ENCODE data around the gene ACSS2. TPM values are rescaled to one million over a fixed set of nuclear protein-coding genes. Genes with fewer than 3 reads are reported as not detected.
"Not testable (repeated sequence)": the region's sequence is repeated elsewhere in the genome, so short reads cannot be mapped to it uniquely, and the experiment has no call there.

The ACSS2 gene
- polyA plus RNA-seq, 6 donors from 2014 or later, result 4.8 to 20.1 (median 5.7) TPM

DNA sequence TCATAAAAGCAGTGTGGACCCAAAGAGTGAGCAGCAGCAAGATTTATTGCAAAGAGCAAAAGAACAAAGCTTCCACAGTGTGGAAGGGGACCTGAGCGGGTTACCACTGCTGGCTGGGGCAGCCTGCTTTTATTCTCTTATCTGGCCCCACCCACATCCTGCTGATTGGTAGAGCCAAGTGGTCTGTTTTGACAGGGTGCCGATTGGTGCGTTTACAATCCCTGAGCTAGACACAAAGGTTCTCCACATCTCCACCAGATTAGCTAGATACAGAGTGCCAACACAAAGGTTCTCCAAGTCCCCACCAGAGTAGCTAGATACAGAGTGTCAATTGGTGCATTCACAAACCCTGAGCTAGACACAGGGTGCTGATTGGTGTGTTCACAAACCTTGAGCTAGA, 21.7 kb downstream of the ACSS2 start:
- not testable (repeated sequence) for H3K36me3 Mint-ChIP-seq, DNase-seq

DNA sequence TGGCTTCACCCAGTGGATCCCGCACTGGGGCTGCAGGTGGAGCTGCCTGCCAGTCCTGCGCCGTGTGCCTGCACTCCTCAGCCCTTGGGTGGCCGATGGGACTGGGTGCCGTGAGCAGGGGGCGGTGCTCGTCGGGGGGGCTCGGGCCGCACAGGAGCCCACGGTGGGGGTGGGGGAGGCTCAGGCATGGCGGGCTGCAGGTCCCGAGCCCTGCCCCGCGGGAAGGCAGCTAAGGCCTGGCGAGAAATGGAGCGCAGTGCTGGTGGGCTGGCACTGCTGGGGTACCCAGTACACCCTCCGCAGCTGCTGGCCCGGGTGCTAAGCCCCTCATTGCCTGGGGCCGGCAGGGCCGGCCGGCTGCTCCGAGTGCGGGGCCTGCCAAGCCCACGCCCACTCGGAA, 22.3 kb downstream of the ACSS2 start:
- not testable (repeated sequence) for H3K4me3 Mint-ChIP-seq; H3K36me3 Mint-ChIP-seq; ATAC-seq (ENCODE audit: low read depth in 2 of 2); H3K9me3 Mint-ChIP-seq; H3K27ac Mint-ChIP-seq; H3K4me1 Mint-ChIP-seq; H3K27me3 Mint-ChIP-seq; DNase-seq

More for the DNA sequence above, 21.7 kb downstream of the ACSS2 start:
- not testable (repeated sequence) for ATAC-seq (ENCODE audit: low read depth in 2 of 2); H3K9me3 Mint-ChIP-seq; H3K27me3 Mint-ChIP-seq; H3K4me3 Mint-ChIP-seq; H3K4me1 Mint-ChIP-seq; H3K27ac Mint-ChIP-seq

DNA sequence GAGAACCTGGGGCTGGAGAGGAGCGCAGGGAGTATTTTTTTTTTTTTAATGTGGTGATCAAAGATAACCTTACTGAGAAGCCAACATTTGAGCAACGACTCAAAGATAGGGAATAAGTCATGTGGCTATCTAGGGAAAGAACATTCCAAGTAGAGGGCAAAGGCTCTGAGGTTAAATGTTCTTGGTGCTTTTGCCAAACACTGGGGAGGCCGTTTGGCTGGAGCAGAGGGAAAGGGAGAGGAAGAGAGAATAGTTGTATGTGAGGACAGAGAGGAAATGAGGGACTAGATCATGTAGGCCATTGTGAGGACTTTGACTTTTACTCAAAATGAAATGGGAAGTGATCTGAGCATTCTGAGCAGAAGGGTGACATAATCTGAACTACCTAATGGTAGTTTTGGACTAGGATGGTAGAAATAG, 27.8 kb downstream of the ACSS2 start:
- Mint-ChIP-seq H3K4me3 (no peak overlapping the region), H3K36me3 (no peaks in the 10 kb centered on the region), H3K9me3 (no peaks in the 10 kb centered on the region), H3K27me3 (no peaks in the 10 kb centered on the region), H3K27ac (peak overlapping the region in 1 of 6 donors; percentile 69), H3K4me1 (peaks cover 0 to 4% (median 0%) of the 10 kb centered on the region in 3 donors)
- DNase-seq (no peak), ATAC-seq (ENCODE audit: low read depth in 2 of 2) (no peak)

DNA sequence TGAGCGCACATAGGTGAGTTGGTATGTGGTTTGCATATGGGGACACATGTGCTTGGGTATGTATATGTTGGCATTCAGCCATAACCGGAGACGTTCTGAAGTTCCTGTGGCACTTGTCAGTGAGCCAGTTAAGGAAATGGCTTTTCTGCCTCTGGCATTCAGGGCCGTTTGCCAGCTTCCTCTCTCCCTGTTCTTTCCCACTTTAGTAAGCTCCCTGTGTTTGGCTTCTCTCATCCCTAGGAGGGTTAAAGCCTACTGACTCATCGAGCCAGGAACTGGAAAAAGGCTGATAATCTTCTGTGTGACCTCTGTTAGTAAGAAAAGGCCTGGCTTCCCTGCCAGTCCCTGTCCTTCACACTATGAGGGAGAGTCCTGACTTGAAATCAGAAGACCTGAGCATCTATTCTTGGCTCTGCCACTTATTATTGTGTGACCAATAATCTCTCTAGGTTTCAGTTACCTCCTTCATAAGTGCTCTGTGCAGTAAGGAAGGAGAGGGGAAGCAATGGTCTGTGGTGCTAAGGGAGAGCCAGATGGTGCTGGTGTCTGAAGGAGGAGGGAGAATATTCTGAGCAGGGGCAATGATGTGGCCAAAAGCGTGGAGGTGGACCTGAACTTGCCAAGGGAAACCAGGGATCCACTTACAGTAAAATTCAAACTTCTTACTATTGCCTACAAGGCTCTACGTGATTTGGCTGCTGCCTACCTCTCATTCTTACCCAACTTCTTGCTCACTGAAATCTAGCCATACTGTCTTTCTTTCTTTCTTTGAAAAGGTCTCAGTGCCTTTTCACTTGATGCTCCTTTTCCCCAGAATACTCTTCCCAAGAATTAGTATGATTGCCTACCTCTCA, 31.4 kb downstream of the ACSS2 start:
- DNase-seq, result no peak
- H3K36me3 Mint-ChIP-seq, result no peaks in the 10 kb centered on the region
- peaks cover 0 to 4% (median 0%) of the 10 kb centered on the region in 3 donors for H3K4me1 Mint-ChIP-seq
- H3K27me3 Mint-ChIP-seq, result no peaks in the 10 kb centered on the region
- no peak overlapping the region for H3K4me3 Mint-ChIP-seq
- ATAC-seq (ENCODE audit: low read depth in 2 of 2), result no peak
- no peak overlapping the region for H3K27ac Mint-ChIP-seq
- H3K9me3 Mint-ChIP-seq, result no peaks in the 10 kb centered on the region

DNA sequence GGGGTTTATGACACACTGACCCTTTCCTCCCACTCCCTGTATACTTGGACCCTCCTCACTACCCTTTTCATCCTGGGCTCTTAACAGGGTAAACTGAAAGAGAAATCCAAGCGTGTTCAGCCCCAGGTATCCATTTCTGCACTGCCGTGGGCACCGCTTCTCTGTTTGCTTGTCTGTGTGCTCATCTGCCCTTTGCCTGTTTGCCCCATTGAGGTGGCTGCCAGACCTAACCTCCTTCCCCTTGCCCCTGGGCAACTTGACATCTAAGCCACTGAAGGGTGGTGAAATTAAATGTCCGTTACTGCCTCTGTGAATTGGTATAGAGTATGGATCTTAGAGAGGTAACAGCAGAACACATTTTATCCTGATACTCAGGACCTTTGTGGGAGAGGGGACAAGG, 38.7 kb downstream of the ACSS2 start:
- H3K9me3 Mint-ChIP-seq, result peaks cover 0 to 2% (median 0%) of the 10 kb centered on the region in 7 donors
- no peak for ATAC-seq (ENCODE audit: low read depth in 2 of 2)
- peaks cover 2 to 4% of the 10 kb centered on the region in 2 donors for H3K36me3 Mint-ChIP-seq

DNA sequence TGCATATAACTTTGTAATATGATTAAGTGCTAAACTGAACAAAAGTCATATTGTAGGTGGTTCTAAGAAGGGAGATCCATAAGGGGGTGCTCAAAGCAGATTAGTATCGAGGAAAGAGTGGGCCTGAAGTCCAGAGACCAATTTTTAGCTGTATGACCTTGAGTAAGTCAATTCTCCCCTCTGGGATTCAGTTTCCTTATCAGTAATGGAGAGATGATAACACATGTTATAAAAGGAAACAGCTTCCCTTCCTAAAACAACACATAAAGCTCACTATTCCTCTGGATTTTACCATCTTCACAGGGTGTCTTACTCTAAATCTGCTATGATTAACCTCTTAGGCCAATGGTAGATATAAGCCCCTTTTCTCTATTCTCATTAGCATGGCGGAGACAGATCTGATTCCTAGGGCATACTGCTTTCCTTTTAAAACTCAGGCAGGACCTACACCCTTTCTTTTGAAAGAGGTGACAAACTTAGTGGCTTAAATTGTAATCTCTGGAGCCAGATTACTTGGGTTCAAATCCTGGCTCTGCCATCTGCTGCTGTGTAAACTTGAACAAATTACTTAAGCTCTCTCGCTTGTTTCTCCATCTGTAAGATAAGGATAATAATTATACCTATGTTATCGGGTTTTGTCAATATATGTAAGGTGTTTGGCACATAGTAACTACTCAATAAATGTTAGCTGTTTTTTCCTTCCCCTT, 39.5 kb downstream of the ACSS2 start:
- Mint-ChIP-seq H3K27ac (no peak overlapping the region), H3K36me3 (peaks cover 5 to 8% of the 10 kb centered on the region in 2 donors), H3K27me3 (no peaks in the 10 kb centered on the region), H3K9me3 (peaks cover 0 to 3% (median 0%) of the 10 kb centered on the region in 7 donors), H3K4me3 (no peak overlapping the region), H3K4me1 (no peaks in the 10 kb centered on the region)
- ATAC-seq (ENCODE audit: low read depth in 2 of 2) (no peak), DNase-seq (no peak)

More for the DNA sequence above, 38.7 kb downstream of the ACSS2 start:
- no peaks in the 10 kb centered on the region for H3K27me3 Mint-ChIP-seq
- no peak overlapping the region for H3K27ac Mint-ChIP-seq
- DNase-seq, result no peak
- no peak overlapping the region for H3K4me3 Mint-ChIP-seq
- H3K4me1 Mint-ChIP-seq, result no peaks in the 10 kb centered on the region

DNA sequence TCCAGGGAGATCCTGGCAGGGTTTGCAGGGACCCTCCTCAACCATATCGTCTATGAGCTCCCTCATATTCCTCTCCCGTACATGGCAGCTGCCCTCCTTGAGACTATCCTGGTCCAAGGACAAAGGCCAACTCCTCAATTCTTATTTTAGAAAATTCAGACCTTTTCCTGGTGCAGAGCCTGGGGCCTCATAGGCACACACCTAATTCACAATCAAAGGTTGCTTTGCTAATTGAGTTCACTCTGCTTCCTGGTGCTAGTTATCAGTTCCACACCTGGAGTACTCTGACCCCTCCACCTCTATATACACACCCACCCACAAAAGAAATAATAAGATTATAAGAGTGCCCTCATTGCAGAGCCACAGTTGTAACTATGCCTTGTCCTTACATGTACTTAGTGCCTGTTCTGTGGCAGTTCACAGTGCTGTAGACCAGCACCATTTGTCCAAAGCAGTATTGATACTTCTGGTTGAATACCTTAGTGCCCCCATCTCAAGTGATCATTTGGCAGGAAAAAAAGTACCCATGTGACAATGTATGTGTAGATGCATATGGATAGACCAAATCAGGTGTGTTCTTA, 40.5 kb downstream of the ACSS2 start:
- Mint-ChIP-seq H3K27me3 (no peaks in the 10 kb centered on the region), H3K36me3 (peaks cover 5 to 8% of the 10 kb centered on the region in 2 donors), H3K27ac (no peak overlapping the region), H3K4me3 (no peak overlapping the region), H3K9me3 (peaks cover 0 to 3% (median 0%) of the 10 kb centered on the region in 7 donors), H3K4me1 (no peaks in the 10 kb centered on the region)
- DNase-seq (no peak), ATAC-seq (ENCODE audit: low read depth in 2 of 2) (no peak)

DNA sequence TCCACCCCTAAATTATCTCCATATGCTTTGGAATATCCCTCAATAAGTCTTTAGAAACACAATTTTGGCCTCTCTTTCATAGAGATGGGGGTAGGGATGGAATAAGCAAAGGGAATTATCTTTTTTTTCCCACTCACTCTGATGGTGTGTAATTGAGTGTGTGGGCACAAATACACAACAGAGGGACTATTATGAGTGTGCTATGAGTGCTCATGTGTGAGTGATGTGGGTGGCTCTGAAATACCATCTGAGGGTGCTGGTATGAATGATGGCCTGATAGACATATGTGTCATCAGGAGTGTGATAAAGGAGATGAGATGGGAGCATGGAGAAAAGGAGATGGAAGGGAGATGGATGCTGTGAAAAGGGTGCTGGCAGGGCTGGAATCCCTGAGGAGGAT, 43.6 kb downstream of the ACSS2 start:
- Mint-ChIP-seq H3K36me3 (peaks cover 5 to 8% of the 10 kb centered on the region in 2 donors), H3K4me1 (no peaks in the 10 kb centered on the region), H3K27ac (no peak overlapping the region), H3K4me3 (no peak overlapping the region), H3K9me3 (peaks cover 0 to 3% (median 0%) of the 10 kb centered on the region in 7 donors), H3K27me3 (no peaks in the 10 kb centered on the region)
- DNase-seq (no peak), ATAC-seq (ENCODE audit: low read depth in 2 of 2) (no peak)

DNA sequence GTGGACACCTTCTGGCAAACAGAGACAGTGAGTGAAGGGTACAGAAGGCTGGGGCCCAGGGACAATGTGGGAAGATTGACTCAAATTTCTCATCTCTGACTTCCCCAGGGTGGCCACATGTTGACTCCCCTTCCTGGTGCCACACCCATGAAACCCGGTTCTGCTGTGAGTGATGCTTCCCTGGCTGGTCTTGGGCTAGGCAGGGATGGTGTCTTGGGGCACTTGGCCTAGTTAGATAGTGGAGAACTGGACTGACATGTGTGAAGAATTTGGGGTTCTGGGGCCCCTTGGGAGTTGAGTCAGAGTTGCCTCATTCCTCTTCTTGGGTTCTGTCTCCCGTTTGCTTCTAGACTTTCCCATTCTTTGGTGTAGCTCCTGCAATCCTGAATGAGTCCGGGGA, 45.0 kb downstream of the ACSS2 start:
- ATAC-seq (ENCODE audit: low read depth in 2 of 2) (no peak), DNase-seq (no peak)
- H3K27me3 Mint-ChIP-seq, result no peaks in the 10 kb centered on the region
- peaks cover 0 to 3% (median 0%) of the 10 kb centered on the region in 7 donors for H3K9me3 Mint-ChIP-seq
- H3K27ac Mint-ChIP-seq, result no peak overlapping the region
- peaks cover 5 to 8% of the 10 kb centered on the region in 2 donors for H3K36me3 Mint-ChIP-seq
- H3K4me3 Mint-ChIP-seq, result no peak overlapping the region
- H3K4me1 Mint-ChIP-seq, result no peaks in the 10 kb centered on the region

DNA sequence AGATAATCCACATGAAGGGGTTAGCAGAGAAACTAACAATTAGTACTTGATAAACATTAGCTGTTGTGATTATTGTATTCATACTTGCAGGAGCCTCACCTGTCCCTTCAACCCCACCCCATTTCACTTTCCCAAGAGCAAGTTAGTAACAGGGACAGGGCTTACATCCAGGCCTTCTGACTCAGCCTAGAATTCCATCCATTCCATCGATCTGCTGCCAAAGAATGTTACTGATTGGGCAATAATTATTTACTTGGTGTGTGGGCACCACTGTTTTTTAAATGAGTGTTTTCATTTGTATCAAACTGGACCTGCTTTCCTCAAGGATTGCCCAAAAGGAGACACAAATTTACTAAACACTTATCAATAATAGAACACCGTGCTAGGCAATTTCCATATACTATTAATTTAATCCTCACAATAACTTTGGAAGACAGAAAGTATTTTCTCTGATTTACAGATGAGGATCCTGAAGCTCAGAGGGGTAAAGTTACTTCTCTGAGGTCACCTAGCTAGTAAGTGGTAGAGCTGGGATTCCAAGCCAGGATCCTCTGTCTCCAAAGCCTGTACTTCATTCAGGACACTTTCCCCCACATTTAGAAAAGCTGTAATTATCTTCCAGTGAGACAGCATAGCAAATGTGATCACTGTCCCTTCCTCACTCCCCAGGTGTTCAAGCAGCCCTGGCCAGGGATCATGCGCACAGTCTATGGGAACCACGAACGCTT, 46.4 kb downstream of the ACSS2 start:
- no peak for ATAC-seq (ENCODE audit: low read depth in 2 of 2)
- no peaks in the 10 kb centered on the region for H3K4me1 Mint-ChIP-seq
- H3K36me3 Mint-ChIP-seq, result peaks cover 5 to 8% of the 10 kb centered on the region in 2 donors
- H3K27me3 Mint-ChIP-seq, result no peaks in the 10 kb centered on the region
- no peak overlapping the region for H3K4me3 Mint-ChIP-seq
- H3K9me3 Mint-ChIP-seq, result peaks cover 0 to 3% (median 0%) of the 10 kb centered on the region in 7 donors
- H3K27ac Mint-ChIP-seq, result no peak overlapping the region
- DNase-seq, result no peak

DNA sequence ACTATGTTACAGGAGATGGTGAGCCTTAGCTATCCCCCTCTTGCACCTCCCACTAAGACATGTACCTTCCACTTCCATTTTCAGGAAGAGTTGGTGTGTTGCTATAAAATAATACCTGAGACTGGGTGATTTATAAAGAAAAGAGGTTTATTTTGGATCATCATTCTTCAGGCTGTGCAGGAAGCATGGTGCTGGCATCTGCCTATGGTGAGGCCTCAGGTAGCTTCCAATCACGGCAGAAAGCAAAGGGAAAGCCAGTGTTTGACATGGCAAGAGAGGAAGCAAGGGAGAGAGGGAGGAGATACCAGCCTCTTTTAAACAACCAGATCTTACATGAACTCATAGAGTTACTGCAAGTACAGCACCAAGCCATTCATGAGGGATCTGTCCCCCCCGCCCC, 47.0 kb downstream of the ACSS2 start:
- H3K36me3 Mint-ChIP-seq, result peaks cover 5 to 8% of the 10 kb centered on the region in 2 donors
- no peaks in the 10 kb centered on the region for H3K27me3 Mint-ChIP-seq
- H3K4me3 Mint-ChIP-seq, result no peak overlapping the region
- H3K4me1 Mint-ChIP-seq, result no peaks in the 10 kb centered on the region
- H3K27ac Mint-ChIP-seq, result no peak overlapping the region
- ATAC-seq (ENCODE audit: low read depth in 2 of 2) (no peak), DNase-seq (no peak)
- peaks cover 0 to 3% (median 0%) of the 10 kb centered on the region in 7 donors for H3K9me3 Mint-ChIP-seq

DNA sequence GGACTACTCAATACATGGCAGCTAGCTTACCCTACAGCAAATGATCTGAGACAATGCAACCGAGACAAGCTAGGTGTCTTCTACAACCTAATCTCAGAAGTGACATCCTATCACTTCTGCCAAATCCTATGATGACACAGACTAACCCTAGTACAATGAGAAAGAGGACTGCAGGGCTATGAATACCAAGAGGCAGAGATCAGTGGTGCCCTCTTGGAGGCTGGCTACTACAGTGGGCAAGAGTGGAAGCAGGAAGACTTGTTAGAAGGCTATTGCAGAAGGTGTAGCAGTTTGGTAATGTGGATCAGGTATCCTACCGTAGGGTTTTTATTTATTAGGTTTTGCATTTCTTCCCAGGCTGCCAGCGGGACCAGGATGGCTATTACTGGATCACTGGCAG, 48.9 kb downstream of the ACSS2 start:
- peaks cover under 1 to 10% of the 10 kb centered on the region in 2 donors for H3K36me3 Mint-ChIP-seq
- no peak overlapping the region for H3K27ac Mint-ChIP-seq
- no peaks in the 10 kb centered on the region for H3K4me1 Mint-ChIP-seq
- no peaks in the 10 kb centered on the region for H3K9me3 Mint-ChIP-seq
- ATAC-seq (ENCODE audit: low read depth in 2 of 2), result no peak
- no peak for DNase-seq
- H3K27me3 Mint-ChIP-seq, result no peaks in the 10 kb centered on the region
- no peak overlapping the region for H3K4me3 Mint-ChIP-seq

DNA sequence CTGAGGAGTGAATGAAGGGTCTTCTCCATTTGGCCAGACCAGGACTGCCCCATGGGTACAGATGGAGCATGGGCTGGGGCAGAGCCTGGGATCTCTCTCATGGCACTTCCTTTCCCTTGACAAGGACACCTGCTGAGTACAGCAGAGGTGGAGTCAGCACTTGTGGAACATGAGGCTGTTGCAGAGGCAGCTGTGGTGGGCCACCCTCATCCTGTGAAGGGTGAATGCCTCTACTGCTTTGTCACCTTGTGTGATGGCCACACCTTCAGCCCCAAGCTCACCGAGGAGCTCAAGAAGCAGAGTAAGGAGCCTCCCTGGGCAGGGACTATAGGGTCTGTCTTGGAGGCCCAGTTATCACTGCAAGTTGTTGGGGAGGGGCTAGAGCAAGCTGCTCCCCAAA, 49.6 kb downstream of the ACSS2 start:
- Mint-ChIP-seq H3K27me3 (no peaks in the 10 kb centered on the region), H3K27ac (no peak overlapping the region), H3K4me3 (peak overlapping the region in 1 of 8 donors; percentile 3), H3K9me3 (no peaks in the 10 kb centered on the region), H3K36me3 (peaks cover 0 to 14% of the 10 kb centered on the region in 2 donors), H3K4me1 (no peaks in the 10 kb centered on the region)
- ATAC-seq (ENCODE audit: low read depth in 2 of 2) (no peak), DNase-seq (no peak)

All from naive B cell (primary cell).